Measurements from ENCODE around the gene IDUA. TPM values are rescaled to one million over a fixed set of nuclear protein-coding genes. Genes with fewer than 3 reads are reported as not detected.

IDUA gene
- polyA plus RNA-seq, 3 donors, result 6.4 to 64.4 (median 8.5) TPM

- no peaks in the 10 kb centered on the region for H3K79me2 ChIP-seq (ENCODE audit: insufficient read depth, low read length)
- H2AFZ ChIP-seq (ENCODE audit: insufficient read depth, low read depth, low read length, poor library complexity, severe bottlenecking), result no peak overlapping the region
- 93% methylated on average over 8 of the region's 17 CpGs for WGBS (ENCODE audit: insufficient coverage)
- H3K36me3 Mint-ChIP-seq, result peaks cover 0 to 2% of the 10 kb centered on the region in 2 donors
- TF ChIP-seq CTCF (IDR thresholded peaks at IDR 0.05), result no peak
- intact Hi-C loops (cut with micrococcal nuclease), result loop anchor here in 1 of 2 donors (5.0 kb wide), 1 partner anchor 40 kb away; no protein-coding TSS in a partner anchor
- no peaks in the 10 kb centered on the region for H4K20me1 ChIP-seq (ENCODE audit: insufficient read depth, low read length)
- H3K9me3 ChIP-seq (replicated peaks in 1 of 2; ENCODE audit: control insufficient read depth in 1 of 2, insufficient read depth in 1 of 2, low read length in 2 of 2), result peaks cover 0 to 3% of the 10 kb centered on the region in 2 donors
- peak overlapping the region in 1 of 7 donors; percentile 50 for H3K27ac Mint-ChIP-seq
- H3K4me1 ChIP-seq (ENCODE audit: control insufficient read depth in 1 of 2, insufficient read depth in 2 of 2, low read length in 2 of 2), result peaks cover 14 to 17% of the 10 kb centered on the region in 2 donors
- no peak overlapping the region for H3K4me2 ChIP-seq (replicated peaks; ENCODE audit: extremely low read depth, low read length, poor library complexity, severe bottlenecking)
- H3K27me3 ChIP-seq (ENCODE audit: control insufficient read depth in 2 of 2, insufficient read depth in 2 of 2, low read length in 2 of 2), result peaks cover 0 to 16% of the 10 kb centered on the region in 2 donors
- no peak overlapping the region for H3K27ac ChIP-seq (ENCODE audit: low read depth in 1 of 2, low read length in 2 of 2)
- no peak overlapping the region for H3K9ac ChIP-seq (ENCODE audit: insufficient read depth, low read length, poor library complexity, severe bottlenecking)
- H3K9me3 Mint-ChIP-seq, result peaks cover 0 to 8% (median 4%) of the 10 kb centered on the region in 7 donors
- H3K4me1 Mint-ChIP-seq, result peaks cover 13% of the 10 kb centered on the region
- H3K36me3 ChIP-seq (replicated peaks in 1 of 2; ENCODE audit: control insufficient read depth in 1 of 2, insufficient read depth in 2 of 2, low read length in 2 of 2), result no peaks in the 10 kb centered on the region
- DNase-seq, result no peak
- H3K4me3 ChIP-seq (replicated peaks in 1 of 3; ENCODE audit: low read depth in 2 of 3, low read length in 3 of 3), result no peak overlapping the region
- no peak overlapping the region for H3K4me3 Mint-ChIP-seq
- peaks cover 5 to 38% (median 20%) of the 10 kb centered on the region in 3 donors for H3K27me3 Mint-ChIP-seq (ENCODE audit: low read depth in 3 of 3)
These were observed 55.7 kb downstream of the IDUA start for GRCh38 chr4:1042352-1043055.

GRCh38 chr4:1043162-1043561, 56.3 kb downstream of the IDUA start:
- 70% methylated on average over 7 of the region's 7 CpGs for WGBS (ENCODE audit: insufficient coverage)
- Mint-ChIP-seq H3K4me1 (peaks cover 15% of the 10 kb centered on the region), H3K9me3 (peaks cover 0 to 8% (median 4%) of the 10 kb centered on the region in 7 donors), H3K27ac (peak overlapping the region; percentile 39 to 95 (median 74)), H3K4me3 (peak overlapping the region in 1 of 2 donors; percentile 72), H3K36me3 (peaks cover 0 to 2% of the 10 kb centered on the region in 2 donors), H3K27me3 (ENCODE audit: low read depth in 3 of 3) (peaks cover 5 to 43% (median 24%) of the 10 kb centered on the region in 3 donors)
- Histone ChIP-seq H4K20me1 (ENCODE audit: insufficient read depth, low read length) (no peaks in the 10 kb centered on the region), H2AFZ (ENCODE audit: insufficient read depth, low read depth, low read length, poor library complexity, severe bottlenecking) (no peak overlapping the region), H3K4me1 (ENCODE audit: control insufficient read depth in 1 of 2, insufficient read depth in 2 of 2, low read length in 2 of 2) (peaks cover 14 to 20% of the 10 kb centered on the region in 2 donors), H3K9ac (ENCODE audit: insufficient read depth, low read length, poor library complexity, severe bottlenecking) (peak overlapping the region; percentile 62), H3K4me2 (replicated peaks; ENCODE audit: extremely low read depth, low read length, poor library complexity, severe bottlenecking) (peak overlapping the region; percentile 41), H3K36me3 (replicated peaks in 1 of 2; ENCODE audit: control insufficient read depth in 1 of 2, insufficient read depth in 2 of 2, low read length in 2 of 2) (no peaks in the 10 kb centered on the region), H3K79me2 (ENCODE audit: insufficient read depth, low read length) (no peaks in the 10 kb centered on the region), H3K27me3 (ENCODE audit: control insufficient read depth in 2 of 2, insufficient read depth in 2 of 2, low read length in 2 of 2) (peaks cover 0 to 16% of the 10 kb centered on the region in 2 donors), H3K4me3 (replicated peaks in 1 of 3; ENCODE audit: low read depth in 2 of 3, low read length in 3 of 3) (no peak overlapping the region), H3K9me3 (replicated peaks in 1 of 2; ENCODE audit: control insufficient read depth in 1 of 2, insufficient read depth in 1 of 2, low read length in 2 of 2) (peaks cover 0 to 3% of the 10 kb centered on the region in 2 donors), H3K27ac (ENCODE audit: low read depth in 1 of 2, low read length in 2 of 2) (peak overlapping the region in 1 of 2 donors; percentile 73)
- DNase-seq, result no peak
- intact Hi-C loops (cut with micrococcal nuclease), result loop anchor here in 1 of 2 donors (5.0 kb wide), 1 partner anchor 39 kb away; no protein-coding TSS in a partner anchor
- no peak for TF ChIP-seq CTCF (IDR thresholded peaks at IDR 0.05)
